GM10266 (cell line): ENCODE measurements around the gene TIMP4.

ENCODE experiments used
- DNase-seq: peaks from one replicate; pipeline ENCODE4 v3.0.0; 2012; ENCODE audit errors: extremely low spot score
- CTCF ChIP-seq: IDR thresholded peaks from 2 replicates; pipeline ENCODE4 v1.5.1; 2012; ENCODE audit warnings: mild to moderate bottlenecking, low read depth; ENCODE audit not compliant: control insufficient read depth, insufficient read depth; ENCODE audit errors: missing control alignments

The TIMP4 gene

GRCh38 chr3:12136371-12136770 is 22.3 kb downstream of the TIMP4 start:
- DNase-seq, result no peak

GRCh38 chr3:12135029-12135657 is 23.6 kb downstream of the TIMP4 start:
- DNase-seq, result peak; percentile 54
- TF ChIP-seq CTCF, result peak; percentile 89

More at GRCh38 chr3:12136371-12136770, 22.3 kb downstream of the TIMP4 start:
- no peak for TF ChIP-seq CTCF

- no peak for DNase-seq
- TF ChIP-seq CTCF, result no peak
Observed at GRCh38 chr3:12132881-12133280, 25.8 kb downstream of the TIMP4 start.

GRCh38 chr3:12131351-12132090 is 27.2 kb downstream of the TIMP4 start:
- no peak for DNase-seq
- no peak for TF ChIP-seq CTCF

- no peak for TF ChIP-seq CTCF
- DNase-seq, result no peak
Observed at GRCh38 chr3:12127391-12127790, 31.3 kb downstream of the TIMP4 start.

GRCh38 chr3:12125772-12126171 is 32.9 kb downstream of the TIMP4 start:
- DNase-seq, result no peak
- no peak for TF ChIP-seq CTCF

- TF ChIP-seq CTCF, result no peak
- DNase-seq, result no peak
Observed at GRCh38 chr3:12121466-12121865, 37.2 kb downstream of the TIMP4 start.
